Pancreas (tissue), 10 donors: Measurements from ENCODE around the gene CHD1. TPM values are rescaled to one million over a fixed set of nuclear protein-coding genes. Genes with fewer than 3 reads are reported as not detected.

Source experiments
- ATAC-seq, 4 donors: fragments of 200-7000 bp; cut with Tn5 transposase; one replicate each; pipeline versions ENCODE4 v1.8.0 to v1.9.1; 2020; ENCODE audit warnings: mild to moderate bottlenecking in 4 of 4, moderate library complexity in 4 of 4
- DNase-seq, 6 donors: peaks; one replicate each; pipeline ENCODE4 v3.0.0-alpha.2; 2020
- FAIRE-seq: peaks from 2 replicates; lab custom pipeline; 2012; peaks lifted over from hg19 to GRCh38; lab: Jason Lieb, UNC
- H3K27ac ChIP-seq, 4 donors: fragments of 200-600 bp; sonication (generic); 1 replicate in 3 of 4; 2 replicates in 1 of 4; pipeline versions ENCODE4 v1.5.0 to v1.8.0; 2020
- H3K27me3 ChIP-seq, 4 donors: fragments of 200-600 bp; one replicate each; pipeline ENCODE4 v1.8.0; 2021
- H3K36me3 ChIP-seq, 3 donors: fragments of 200-600 bp; sonication (generic) in 1 of 3; one replicate each; pipeline versions ENCODE4 v1.5.0 to v1.8.0; 2020 to 2021
- H3K4me1 ChIP-seq, 3 donors: fragments of 200-600 bp; one replicate each; pipeline ENCODE4 v1.8.0; 2021
- H3K4me3 ChIP-seq, 4 donors: fragments of 200-600 bp; sonication (generic) in 2 of 4; one replicate each; pipeline versions ENCODE4 v1.5.0 to v1.8.0; 2020 to 2021
- H3K9me3 ChIP-seq, 4 donors: fragments of 200-600 bp; one replicate each; pipeline ENCODE4 v1.8.0; 2021
- CTCF ChIP-seq, 4 donors: fragments of 200-600 bp; sonication (generic) in 3 of 4; IDR thresholded peaks; one replicate each; pipeline versions ENCODE4 v1.5.0 to v1.8.0; 2021; ENCODE audit warnings: antibody characterized with exemption in 4 of 4
- WGBS, 2 donors: extraction: QIAGEN DNeasy Blood & Tissue Kit; methylation state at CpG; one replicate each; pipeline ENCODE4 v1.1.7; 2013; 5-methylcytosine and 5-hydroxymethylcytosine counted together
- intact Hi-C, 3 donors: fragments of 100-400 bp; cut with DNase I; formaldehyde crosslinking; loops; one replicate each; pipeline versions ENCODE4 v1.11.1 to v1.14.2; 2022
- polyA plus RNA-seq, 2 donors: library from polyadenylated mRNA; stranded (reverse); fragments of 200-250 nt; gene quantifications; one replicate each; pipeline ENCODE4 v1.2.3, GENCODE V29; 2013
- total RNA-seq, 6 donors: library from RNA; stranded (reverse); fragmentation: NEBNext Ultra II Directional in 4 of 6; extraction: Animal tissue kit (Norgen Biotek cat#: 25700) in 4 of 6; gene quantifications; one replicate each; pipeline versions ENCODE4 v1.2.1 to v1.2.4, GENCODE V29; 2021 to 2023
- donor health status: healthy with polysubstance abuse.
- donor health status: DM: no; HTN: no; CAD: no; lungs with moderate emphysema.
- donor health status: DM: no; HTN: no; CAD: no.
- donor health status: control.
- donor health status: control.
- donor health status: Bipolar disorder and iron deficiency.
- donor health status: DM: yes; HTN: yes; CAD: no.
- donor health status: DM: no; HTN: no; CAD: no.
- donor health status: DM: no; HTN: no; CAD: no.
- donor health status: DM: yes; HTN: yes; CAD: no.

Gene CHD1
- total and polyA plus RNA-seq, 8 donors, result 10.1 to 20.7 (median 12.4) TPM

- no peak overlapping the region for H3K27ac ChIP-seq
- DNase-seq (no peak), FAIRE-seq (no peak), ATAC-seq (no peak)
- intact Hi-C loops, result no loop called here
- WGBS, 2 donors, result 92 to 93% methylated on average over 3 of the region's 3 CpGs
- H3K4me1 ChIP-seq, result peaks cover 2 to 14% (median 3%) of the 10 kb centered on the region in 3 donors
- no peaks in the 10 kb centered on the region for H3K27me3 ChIP-seq
- H3K9me3 ChIP-seq, result no peaks in the 10 kb centered on the region
- no peak overlapping the region for H3K4me3 ChIP-seq
- H3K36me3 ChIP-seq, result no peaks in the 10 kb centered on the region
- no peak for TF ChIP-seq CTCF (IDR thresholded peaks at IDR 0.05)
Observed at GRCh38 chr5:98813755-98814154, 115.1 kb downstream of the CHD1 start.

- Histone ChIP-seq H3K4me1 (no peaks in the 10 kb centered on the region), H3K27ac (no peak overlapping the region), H3K4me3 (no peak overlapping the region), H3K9me3 (no peaks in the 10 kb centered on the region), H3K36me3 (no peaks in the 10 kb centered on the region), H3K27me3 (no peaks in the 10 kb centered on the region)
- intact Hi-C loops, result no loop called here
- 8 to 17% methylated on average over 2 of the region's 2 CpGs for WGBS, 2 donors
- ATAC-seq (no peak), FAIRE-seq (no peak), DNase-seq (no peak)
- TF ChIP-seq CTCF (IDR thresholded peaks at IDR 0.05), result no peak
Observed at GRCh38 chr5:98810206-98810605, 118.6 kb downstream of the CHD1 start.

GRCh38 chr5:98807806-98808205 lies 121.0 kb downstream of the CHD1 start:
- no peaks in the 10 kb centered on the region for H3K9me3 ChIP-seq
- H3K4me1 ChIP-seq, result no peaks in the 10 kb centered on the region
- H3K4me3 ChIP-seq, result no peak overlapping the region
- no peak overlapping the region for H3K27ac ChIP-seq
- no peak for FAIRE-seq
- no peak for ATAC-seq
- no peak for DNase-seq
- intact Hi-C loops, result no loop called here
- H3K27me3 ChIP-seq, result no peaks in the 10 kb centered on the region
- H3K36me3 ChIP-seq, result no peaks in the 10 kb centered on the region
- no peak for TF ChIP-seq CTCF (IDR thresholded peaks at IDR 0.05)

GRCh38 chr5:98805070-98805469 lies 123.7 kb downstream of the CHD1 start:
- H3K4me1 ChIP-seq, result no peaks in the 10 kb centered on the region
- TF ChIP-seq CTCF (IDR thresholded peaks at IDR 0.05), result no peak

GRCh38 chr5:98804066-98804465 lies 124.7 kb downstream of the CHD1 start:
- intact Hi-C loops, result no loop called here
- H3K4me3 ChIP-seq, result no peak overlapping the region
- H3K27me3 ChIP-seq, result no peaks in the 10 kb centered on the region
- 81 to 87% methylated on average over 2 of the region's 2 CpGs for WGBS, 2 donors
- H3K27ac ChIP-seq, result no peak overlapping the region
- TF ChIP-seq CTCF (IDR thresholded peaks at IDR 0.05), result no peak
- DNase-seq (no peak), ATAC-seq (no peak), FAIRE-seq (no peak)
- no peaks in the 10 kb centered on the region for H3K36me3 ChIP-seq
- H3K9me3 ChIP-seq, result no peaks in the 10 kb centered on the region
- no peaks in the 10 kb centered on the region for H3K4me1 ChIP-seq

More at GRCh38 chr5:98805070-98805469, 123.7 kb downstream of the CHD1 start:
- Histone ChIP-seq H3K27ac (no peak overlapping the region), H3K36me3 (no peaks in the 10 kb centered on the region), H3K27me3 (no peaks in the 10 kb centered on the region), H3K9me3 (no peaks in the 10 kb centered on the region), H3K4me3 (no peak overlapping the region)
- intact Hi-C loops, result no loop called here
- 3 to 15% methylated on average over 1 of the region's 1 CpG for WGBS, 2 donors
- ATAC-seq (no peak), FAIRE-seq (no peak), DNase-seq (no peak)

Other genes with a start within 250 kb of the CHD1 start
- 10 to 100 TPM in 2 of 6 donors, 1 to 10 TPM in 4; 6.5 to 15.3 (median 9.1) TPM for gene RGMB, start 155.3 kb downstream of the CHD1 start, total RNA-seq
- 1 to 10 TPM; 2.7 to 5.2 TPM for gene RGMB, start 155.3 kb downstream of the CHD1 start, polyA plus RNA-seq